ENCODE data around the gene VAX1. TPM values are rescaled to one million over a fixed set of nuclear protein-coding genes. Genes with fewer than 3 reads are reported as not detected.

Gene VAX1, protein sequence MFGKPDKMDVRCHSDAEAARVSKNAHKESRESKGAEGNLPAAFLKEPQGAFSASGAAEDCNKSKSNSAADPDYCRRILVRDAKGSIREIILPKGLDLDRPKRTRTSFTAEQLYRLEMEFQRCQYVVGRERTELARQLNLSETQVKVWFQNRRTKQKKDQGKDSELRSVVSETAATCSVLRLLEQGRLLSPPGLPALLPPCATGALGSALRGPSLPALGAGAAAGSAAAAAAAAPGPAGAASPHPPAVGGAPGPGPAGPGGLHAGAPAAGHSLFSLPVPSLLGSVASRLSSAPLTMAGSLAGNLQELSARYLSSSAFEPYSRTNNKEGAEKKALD
- total RNA-seq = not detected in 2 replicates

DNA sequence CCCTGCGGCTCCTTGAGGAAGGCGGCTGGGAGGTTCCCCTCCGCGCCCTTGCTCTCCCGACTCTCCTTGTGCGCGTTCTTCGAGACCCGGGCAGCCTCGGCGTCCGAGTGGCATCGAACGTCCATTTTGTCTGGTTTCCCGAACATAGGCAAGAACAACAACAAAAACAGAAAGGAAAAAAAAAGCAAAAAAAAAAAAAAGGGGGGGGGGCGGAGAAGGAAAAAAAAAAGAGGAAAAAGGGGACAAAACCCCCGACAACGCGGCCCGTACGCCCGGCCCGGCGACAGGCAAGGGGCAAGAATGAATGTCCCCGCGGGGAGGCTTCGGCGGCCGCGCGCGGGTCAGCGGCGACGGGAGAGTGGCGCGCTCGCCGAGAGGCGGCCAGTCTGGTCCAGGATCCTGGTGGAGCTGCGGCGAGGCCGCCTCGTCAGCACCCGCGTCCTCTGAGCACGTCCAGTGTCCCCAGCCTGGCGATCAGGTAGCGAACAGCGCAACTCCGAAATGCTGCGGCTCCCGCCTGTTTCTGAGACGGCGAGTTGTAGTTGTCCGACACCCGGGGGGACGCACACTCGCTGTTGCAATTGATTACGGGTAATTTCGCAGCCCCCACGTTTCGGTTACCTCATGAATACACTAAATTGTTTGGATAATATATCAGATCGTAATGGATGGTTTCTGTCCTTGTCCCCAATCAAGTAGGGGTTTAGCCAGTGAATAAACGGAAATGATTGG, at the start of gene VAX1:
Gene VAX1, minus strand, starts transcription at position 360 of the 732 bp plus-strand sequence. Its CDS starts 214 bp downstream, at position 146.

Other genes starting within 250 kb of the VAX1 start
- 0.99 and 3.2 TPM in 2 replicates for gene SHTN1, start 133.1 kb downstream of the VAX1 start, total RNA-seq
- not detected in 2 replicates for gene KCNK18, start 59.2 kb upstream of the VAX1 start, total RNA-seq
- gene SLC18A2, start 102.8 kb upstream of the VAX1 start, total RNA-seq = under 0.01 TPM in 2 replicates
- 17.9 and 18.0 TPM in 2 replicates for gene PDZD8, start 237.2 kb upstream of the VAX1 start, total RNA-seq